CD14-positive monocyte (primary cell): Measurements from ENCODE around the gene SEPHS1. TPM values are rescaled to one million over a fixed set of nuclear protein-coding genes. Genes with fewer than 3 reads are reported as not detected.

Experiments used
- DNase-seq, 3 donors: peaks; one replicate each; pipeline ENCODE4 v3.0.0-alpha.2; 2011 to 2022
- H2AFZ ChIP-seq: 2 replicates; pipeline ENCODE4 v1.6.0; 2012; ENCODE audit warnings: mild to moderate bottlenecking, low read depth, low read length, inconsistent platforms; ENCODE audit not compliant: insufficient read depth, poor library complexity, severe bottlenecking
- H3K27ac ChIP-seq, 2 donors: 1 replicate in 1 of 2; 2 replicates in 1 of 2; pipeline ENCODE4 v1.5.1; 2012 to 2013; ENCODE audit warnings: low read length in 2 of 2, control low read depth in 1 of 2, inconsistent platforms in 1 of 2, low read depth in 1 of 2, mild to moderate bottlenecking in 1 of 2
- H3K27me3 ChIP-seq, 2 donors: one replicate each; pipeline versions ENCODE4 v1.6.0 to v1.6.1; 2011 to 2013; ENCODE audit warnings: low read length in 2 of 2; ENCODE audit not compliant: control insufficient read depth in 2 of 2, insufficient read depth in 2 of 2
- H3K36me3 ChIP-seq, 2 donors: replicated peaks in 1 of 2; 1 replicate in 1 of 2; 2 replicates in 1 of 2; pipeline versions ENCODE4 v1.5.1 to v1.6.1; 2012 to 2013; ENCODE audit warnings: low read length in 2 of 2, control low read depth in 1 of 2, inconsistent platforms in 1 of 2, mild to moderate bottlenecking in 1 of 2; ENCODE audit not compliant: insufficient read depth in 2 of 2, control insufficient read depth in 1 of 2
- H3K4me1 ChIP-seq, 2 donors: 1 replicate in 1 of 2; 2 replicates in 1 of 2; pipeline versions ENCODE4 v1.5.1 to v1.6.1; 2012 to 2013; ENCODE audit warnings: low read length in 2 of 2, control low read depth in 1 of 2, inconsistent platforms in 1 of 2, mild to moderate bottlenecking in 1 of 2, moderate library complexity in 1 of 2; ENCODE audit not compliant: insufficient read depth in 2 of 2, control insufficient read depth in 1 of 2
- H3K4me2 ChIP-seq: replicated peaks from 2 replicates; pipeline ENCODE3; 2012; ENCODE audit warnings: low read length, moderate library complexity, mild to moderate bottlenecking; ENCODE audit not compliant: poor library complexity, severe bottlenecking; ENCODE audit errors: extremely low read depth
- H3K4me3 ChIP-seq, 3 experiments: fragments of 200-600 bp in 1 of 3; sonication (generic) in 1 of 3; replicated peaks in 1 of 3; 1 replicate in 2 of 3; 2 replicates in 1 of 3; pipeline ENCODE4 v1.5.1; 2011 to 2013; ENCODE audit warnings: low read length in 3 of 3, mild to moderate bottlenecking in 3 of 3, control low read depth in 2 of 3, low read depth in 2 of 3, inconsistent platforms in 1 of 3, moderate library complexity in 1 of 3
- H3K79me2 ChIP-seq: 2 replicates; pipeline ENCODE4 v1.6.0; 2012; ENCODE audit warnings: mild to moderate bottlenecking, control low read depth, inconsistent platforms, low read length, moderate library complexity; ENCODE audit not compliant: insufficient read depth
- H3K9ac ChIP-seq: 2 replicates; pipeline ENCODE4 v1.6.0; 2017; ENCODE audit warnings: low read length, mild to moderate bottlenecking; ENCODE audit not compliant: insufficient read depth, poor library complexity, severe bottlenecking
- H3K9me3 ChIP-seq, 2 donors: replicated peaks in 1 of 2; 1 replicate in 1 of 2; 2 replicates in 1 of 2; pipeline versions ENCODE4 v1.5.1 to v1.6.1; 2012 to 2013; ENCODE audit warnings: low read length in 2 of 2, control low read depth in 1 of 2; ENCODE audit not compliant: control insufficient read depth in 1 of 2, insufficient read depth in 1 of 2
- H4K20me1 ChIP-seq: 2 replicates; pipeline ENCODE4 v1.6.0; 2012; ENCODE audit warnings: mild to moderate bottlenecking, low read length, control low read depth, moderate library complexity; ENCODE audit not compliant: insufficient read depth
- H3K27ac Mint-ChIP-seq, 7 donors: one replicate each; pipeline ENCODE4 v1.8.0; 2020; ENCODE audit warnings: mild to moderate bottlenecking in 7 of 7, mixed read lengths in 7 of 7, moderate library complexity in 6 of 7, inconsistent platforms in 2 of 7
- H3K27me3 Mint-ChIP-seq, 3 donors: one replicate each; pipeline ENCODE4 v1.8.0; 2021 to 2022; ENCODE audit warnings: low read depth in 3 of 3, mild to moderate bottlenecking in 3 of 3, mixed read lengths in 3 of 3, moderate library complexity in 3 of 3, inconsistent platforms in 1 of 3
- H3K36me3 Mint-ChIP-seq, 2 donors: one replicate each; pipeline ENCODE4 v1.8.0; 2020; ENCODE audit warnings: mixed read lengths in 2 of 2, inconsistent platforms in 1 of 2, mild to moderate bottlenecking in 1 of 2
- H3K4me1 Mint-ChIP-seq: one replicate; pipeline ENCODE4 v1.8.0; 2020; ENCODE audit warnings: mild to moderate bottlenecking, mixed read lengths
- H3K4me3 Mint-ChIP-seq, 2 donors: one replicate each; pipeline ENCODE4 v1.8.0; 2020; ENCODE audit warnings: mild to moderate bottlenecking in 2 of 2, mixed read lengths in 2 of 2, moderate library complexity in 1 of 2
- H3K9me3 Mint-ChIP-seq, 7 donors: one replicate each; pipeline ENCODE4 v1.8.0; 2020 to 2022; ENCODE audit warnings: mixed read lengths in 7 of 7, mild to moderate bottlenecking in 6 of 7, moderate library complexity in 6 of 7, inconsistent platforms in 2 of 7
- CTCF ChIP-seq: fragments of 200-600 bp; IDR thresholded peaks from one replicate; pipeline ENCODE4 v1.8.0; 2022; ENCODE audit warnings: antibody characterized with exemption, mild to moderate bottlenecking
- WGBS: methylation state at CpG from one replicate; pipeline ENCODE4 v1.1.5; 2013; ENCODE audit warnings: missing lambda C conversion rate; ENCODE audit not compliant: insufficient coverage; 5-methylcytosine and 5-hydroxymethylcytosine counted together
- intact Hi-C, 2 donors: fragments of 100-400 bp; cut with micrococcal nuclease; formaldehyde crosslinking; loops; one replicate each; pipeline versions ENCODE4 v1.15.0 to v1.15.1; 2023
- polyA plus RNA-seq, 3 donors: library from polyadenylated mRNA; depleted of rRNA in 1 of 3; unstranded in 2 of 3; stranded (reverse) in 1 of 3; fragments of 300-500 nt in 2 of 3; fragments of >200 nt in 1 of 3; fragmentation: Illumina TruSeq in 2 of 3; gene quantifications; 1 replicate in 2 of 3; 2 replicates in 1 of 3; pipeline ENCODE4 v1.2.3, GENCODE V29; 2012 to 2021

Gene SEPHS1
- polyA plus RNA-seq, 3 donors: 11.9 to 16.3 (median 15.1) TPM

- H4K20me1 ChIP-seq: no peaks in the 10 kb centered on the region
- no CpG with 5 or more reads among the region's 4 CpGs for WGBS
- H3K4me1 Mint-ChIP-seq: no peaks in the 10 kb centered on the region
- H3K36me3 Mint-ChIP-seq: no peaks in the 10 kb centered on the region
- no peaks in the 10 kb centered on the region for H3K79me2 ChIP-seq
- no peak overlapping the region for H3K4me3 ChIP-seq
- H3K4me1 ChIP-seq: no peaks in the 10 kb centered on the region
- H3K4me2 ChIP-seq: no peak overlapping the region
- no peaks in the 10 kb centered on the region for H3K9me3 Mint-ChIP-seq
- TF ChIP-seq CTCF: no peak
- no peak overlapping the region for H3K4me3 Mint-ChIP-seq
- no peak overlapping the region for H3K27ac ChIP-seq
- no peaks in the 10 kb centered on the region for H3K27me3 ChIP-seq
- DNase-seq: no peak
- H3K36me3 ChIP-seq: no peaks in the 10 kb centered on the region
- no peak overlapping the region for H2AFZ ChIP-seq
- no peak overlapping the region for H3K27ac Mint-ChIP-seq
- H3K9me3 ChIP-seq: no peaks in the 10 kb centered on the region
- intact Hi-C loops: no loop called here
- no peak overlapping the region for H3K9ac ChIP-seq
- peaks cover 3 to 7% (median 6%) of the 10 kb centered on the region in 3 donors for H3K27me3 Mint-ChIP-seq
These were observed 79.8 kb downstream of the SEPHS1 start for GRCh38 chr10:13268310-13268709.

Other genes with a start within 250 kb of the SEPHS1 start
- 1 to 10 TPM; 1.4 to 3.7 (median 2.6) TPM for gene OPTN, start 248.1 kb downstream of the SEPHS1 start, polyA plus RNA-seq
- gene MCM10, start 186.7 kb downstream of the SEPHS1 start, polyA plus RNA-seq: not detected
- not detected for gene UCMA, start 113.9 kb downstream of the SEPHS1 start, polyA plus RNA-seq
- gene PHYH, start 48.2 kb downstream of the SEPHS1 start, polyA plus RNA-seq: 10 to 100 TPM in 2 of 3 donors, 1 to 10 TPM in 1; 5.5 to 19.6 (median 19.5) TPM
- under 1 TPM in 1 of 3 donors, not detected in 2; 0.65 TPM for gene BEND7, start 180.7 kb upstream of the SEPHS1 start, polyA plus RNA-seq
- gene PRPF18, start 238.7 kb upstream of the SEPHS1 start, polyA plus RNA-seq: 10 to 100 TPM; 13.8 to 31.4 (median 26.8) TPM